HG02973 (cell line): ENCODE measurements around the gene AMD1.

Source experiments
- ATAC-seq: cut with Tn5 transposase; IDR thresholded peaks from one replicate; pipeline ENCODE4 v1.9.1; 2021; ENCODE audit warnings: moderate library complexity; ENCODE audit not compliant: unreplicated experiment

Gene AMD1

GRCh38 chr6:110934381-110934898 is 59.9 kb downstream of the AMD1 start:
- ATAC-seq, result no peak

- ATAC-seq, result no peak
These were observed 60.6 kb downstream of the AMD1 start for GRCh38 chr6:110935171-110935570.

GRCh38 chr6:110938171-110938570 is 63.6 kb downstream of the AMD1 start:
- no peak for ATAC-seq

GRCh38 chr6:110939429-110940200 is 65.0 kb downstream of the AMD1 start:
- no peak for ATAC-seq

- peak; percentile 99 for ATAC-seq
These were observed 70.1 kb downstream of the AMD1 start for GRCh38 chr6:110944681-110945151.
